Glutamatergic neuron (in vitro differentiated cells): ENCODE measurements around the gene KNDC1. TPM values are rescaled to one million over a fixed set of nuclear protein-coding genes. Genes with fewer than 3 reads are reported as not detected.

Source experiments
- DNase-seq: peaks from one replicate; pipeline ENCODE4 v3.0.0; 2022
- H3K27ac Mint-ChIP-seq: one replicate; pipeline ENCODE4 v1.8.0; 2020; ENCODE audit warnings: mild to moderate bottlenecking, mixed read lengths, inconsistent platforms; ENCODE audit not compliant: unreplicated experiment
- H3K27me3 Mint-ChIP-seq: one replicate; pipeline ENCODE4 v1.8.0; 2020; ENCODE audit warnings: mild to moderate bottlenecking, moderate library complexity, mixed read lengths, inconsistent platforms; ENCODE audit not compliant: unreplicated experiment
- H3K36me3 Mint-ChIP-seq: one replicate; pipeline ENCODE4 v1.8.0; 2020; ENCODE audit warnings: mild to moderate bottlenecking, mixed read lengths, inconsistent platforms; ENCODE audit not compliant: unreplicated experiment
- H3K4me1 Mint-ChIP-seq: one replicate; pipeline ENCODE4 v1.8.0; 2020; ENCODE audit warnings: mild to moderate bottlenecking, low read depth, mixed read lengths, inconsistent platforms; ENCODE audit not compliant: unreplicated experiment
- H3K4me3 Mint-ChIP-seq: one replicate; pipeline ENCODE4 v1.8.0; 2020; ENCODE audit warnings: mild to moderate bottlenecking, mixed read lengths, inconsistent platforms; ENCODE audit not compliant: unreplicated experiment
- H3K9me3 Mint-ChIP-seq: one replicate; pipeline ENCODE4 v1.8.0; 2020; ENCODE audit warnings: mild to moderate bottlenecking, moderate library complexity, mixed read lengths, inconsistent platforms; ENCODE audit not compliant: unreplicated experiment
- total RNA-seq: library from RNA; stranded (reverse); fragmentation: NEBNext Ultra II Directional; extraction: Animal tissue kit (Norgen Biotek cat#: 25700); gene quantifications from one replicate; pipeline ENCODE4 v1.2.1, GENCODE V29; 2021; ENCODE audit not compliant: unreplicated experiment
- TF ChIP-seq, protein P1 (sequence below): fragments of 200-600 bp; sonication (generic); IDR thresholded peaks from one replicate; pipeline ENCODE4 v1.5.0; 2021; ENCODE audit not compliant: partially characterized antibody, unreplicated experiment

Gene KNDC1
- total RNA-seq, 1 donor from 2014 or later: 7.4 TPM

DNA sequence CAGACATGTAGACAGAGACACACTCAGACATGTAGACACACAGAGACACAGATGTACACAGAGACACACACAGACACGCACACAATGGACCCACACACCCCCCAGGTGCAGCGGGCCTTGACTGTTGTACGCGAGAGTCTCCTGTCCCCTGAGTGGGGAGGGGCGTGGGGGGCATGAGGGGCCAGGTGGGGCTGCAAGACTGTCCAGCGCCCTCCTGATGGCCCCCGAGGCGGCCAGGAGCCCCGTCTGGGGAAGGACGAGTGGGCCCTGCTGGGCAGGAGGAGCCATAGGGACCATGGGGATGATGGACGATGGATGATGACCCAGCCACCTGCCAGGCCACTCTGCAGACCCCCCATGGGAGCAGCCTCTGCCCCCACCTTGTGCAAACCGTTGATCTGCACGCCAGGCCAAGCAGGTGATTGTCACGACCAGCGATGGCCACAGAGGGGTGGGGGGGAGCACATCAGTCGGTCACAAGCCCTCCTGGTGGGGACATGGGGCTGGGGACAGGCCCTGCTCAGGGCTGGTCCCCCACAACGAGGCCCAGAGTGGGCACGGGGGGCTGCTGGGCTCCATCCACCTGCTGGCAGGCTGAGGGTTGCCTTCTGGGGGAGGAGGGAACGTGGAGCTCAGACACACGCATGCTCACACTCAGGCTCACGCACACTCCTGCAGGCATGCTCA lies 89.2 kb downstream of the KNDC1 start:
- Mint-ChIP-seq H3K27me3 (peaks cover 7% of the 10 kb centered on the region), H3K27ac (no peak overlapping the region), H3K4me1 (peaks cover 5% of the 10 kb centered on the region), H3K36me3 (no peaks in the 10 kb centered on the region), H3K4me3 (no peak overlapping the region), H3K9me3 (peaks cover 4% of the 10 kb centered on the region)
- TF ChIP-seq, protein P1, sequence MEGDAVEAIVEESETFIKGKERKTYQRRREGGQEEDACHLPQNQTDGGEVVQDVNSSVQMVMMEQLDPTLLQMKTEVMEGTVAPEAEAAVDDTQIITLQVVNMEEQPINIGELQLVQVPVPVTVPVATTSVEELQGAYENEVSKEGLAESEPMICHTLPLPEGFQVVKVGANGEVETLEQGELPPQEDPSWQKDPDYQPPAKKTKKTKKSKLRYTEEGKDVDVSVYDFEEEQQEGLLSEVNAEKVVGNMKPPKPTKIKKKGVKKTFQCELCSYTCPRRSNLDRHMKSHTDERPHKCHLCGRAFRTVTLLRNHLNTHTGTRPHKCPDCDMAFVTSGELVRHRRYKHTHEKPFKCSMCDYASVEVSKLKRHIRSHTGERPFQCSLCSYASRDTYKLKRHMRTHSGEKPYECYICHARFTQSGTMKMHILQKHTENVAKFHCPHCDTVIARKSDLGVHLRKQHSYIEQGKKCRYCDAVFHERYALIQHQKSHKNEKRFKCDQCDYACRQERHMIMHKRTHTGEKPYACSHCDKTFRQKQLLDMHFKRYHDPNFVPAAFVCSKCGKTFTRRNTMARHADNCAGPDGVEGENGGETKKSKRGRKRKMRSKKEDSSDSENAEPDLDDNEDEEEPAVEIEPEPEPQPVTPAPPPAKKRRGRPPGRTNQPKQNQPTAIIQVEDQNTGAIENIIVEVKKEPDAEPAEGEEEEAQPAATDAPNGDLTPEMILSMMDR: no peak
- DNase-seq: no peak

DNA sequence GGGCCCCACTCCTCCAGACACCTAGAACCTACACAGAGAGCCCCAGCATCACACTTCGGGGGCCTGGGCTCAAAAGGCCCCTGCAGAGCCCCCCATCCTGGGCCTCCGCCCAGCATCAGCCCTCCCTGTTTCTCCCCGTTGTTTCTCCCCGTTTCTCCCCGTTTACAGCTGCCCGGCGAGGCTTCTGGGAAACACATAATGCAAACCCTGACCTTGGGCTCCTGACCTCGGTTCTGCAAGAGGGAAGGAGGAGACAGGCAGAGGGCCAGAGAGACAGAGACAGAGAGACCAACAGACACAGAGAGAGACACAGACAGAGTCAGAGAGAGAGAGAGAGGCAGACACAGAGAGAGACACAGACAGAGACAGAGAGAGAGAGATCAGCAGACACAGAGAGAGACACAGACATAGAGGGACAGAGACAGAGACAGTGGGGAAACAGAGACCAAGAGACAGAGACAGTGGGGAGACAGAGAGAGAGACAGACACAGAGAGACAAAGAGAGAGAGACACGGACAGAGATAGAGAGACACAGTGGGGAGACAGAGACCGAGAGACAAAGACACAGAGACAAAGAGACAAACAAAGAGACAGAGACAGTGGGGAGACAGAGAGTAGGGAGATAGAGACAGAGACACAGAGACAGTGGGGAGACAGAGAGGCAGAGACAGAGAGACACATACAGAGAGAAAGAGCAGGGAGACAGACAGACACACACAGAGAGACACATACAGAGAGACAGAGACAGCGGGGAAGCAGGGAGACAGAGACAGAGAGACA lies 90.1 kb downstream of the KNDC1 start:
- TF ChIP-seq, protein P1: no peak
- DNase-seq: no peak
- Mint-ChIP-seq H3K36me3 (no peaks in the 10 kb centered on the region), H3K4me3 (no peak overlapping the region), H3K4me1 (peaks cover 5% of the 10 kb centered on the region), H3K27ac (no peak overlapping the region), H3K27me3 (peaks cover 7% of the 10 kb centered on the region), H3K9me3 (peaks cover 4% of the 10 kb centered on the region)

DNA sequence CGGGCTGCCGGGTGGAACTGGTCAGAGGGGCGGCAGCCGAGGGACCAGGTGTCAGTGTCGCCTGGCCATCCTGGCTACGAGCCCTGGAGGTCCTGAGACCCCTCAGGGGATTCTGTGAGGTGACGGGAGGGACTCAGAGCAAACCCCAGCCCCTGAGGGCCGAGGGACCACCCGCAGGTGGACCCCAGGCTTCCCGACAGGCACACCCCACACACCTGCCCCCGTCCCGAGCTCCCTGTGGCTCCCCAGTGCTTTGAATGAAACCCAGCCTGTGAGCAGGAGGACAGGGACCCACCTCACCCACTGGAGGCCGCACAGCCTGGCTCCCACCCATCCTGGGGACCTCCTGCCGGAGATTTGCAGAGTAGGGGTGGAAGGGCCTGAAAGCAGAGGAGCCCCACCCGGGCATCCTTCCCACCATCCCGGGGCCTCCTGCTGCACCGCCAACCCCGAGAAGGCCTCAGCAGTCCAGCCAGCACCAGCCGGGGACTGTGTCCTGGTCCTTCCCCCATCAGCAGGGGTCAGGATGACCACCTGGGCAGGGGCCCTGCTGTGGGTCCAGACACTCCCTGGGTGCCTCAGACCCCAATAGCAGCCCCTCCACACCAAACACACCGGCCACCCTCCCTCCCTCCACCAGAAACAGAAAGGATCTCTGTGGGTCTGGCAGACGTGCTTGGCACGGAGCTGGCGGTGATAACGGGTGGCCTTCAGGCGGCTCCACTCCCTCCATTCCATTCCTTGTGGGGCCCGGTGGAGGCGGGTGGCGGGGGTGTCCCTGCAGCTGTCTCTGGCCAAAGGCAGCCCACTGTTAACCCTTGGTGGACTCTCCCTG lies 91.6 kb downstream of the KNDC1 start:
- no peak for DNase-seq
- TF ChIP-seq, protein P1: no peak
- Mint-ChIP-seq H3K9me3 (peaks cover 4% of the 10 kb centered on the region), H3K36me3 (no peaks in the 10 kb centered on the region), H3K27ac (no peak overlapping the region), H3K27me3 (peaks cover 7% of the 10 kb centered on the region), H3K4me1 (peaks cover 2% of the 10 kb centered on the region), H3K4me3 (no peak overlapping the region)

DNA sequence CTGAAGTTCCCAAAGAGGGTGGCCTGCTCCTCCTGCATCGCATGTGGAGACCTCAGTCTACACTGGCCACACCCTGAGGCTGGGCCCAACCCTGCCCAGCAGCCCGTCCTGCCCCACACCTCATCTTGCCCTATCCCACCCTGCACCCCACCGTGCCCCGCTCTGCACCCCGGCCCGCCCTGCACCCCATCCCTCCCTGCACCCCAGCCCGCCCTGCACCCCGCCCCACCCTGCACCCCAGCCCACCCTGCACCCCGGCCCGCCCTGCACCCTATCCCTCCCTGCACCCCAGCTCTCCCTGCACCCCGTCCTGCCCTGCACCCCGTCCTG lies 92.2 kb downstream of the KNDC1 start:
- no peak for DNase-seq

More for the DNA sequence above, 92.2 kb downstream of the KNDC1 start:
- Mint-ChIP-seq H3K9me3 (peaks cover 4% of the 10 kb centered on the region), H3K36me3 (no peaks in the 10 kb centered on the region), H3K4me1 (peaks cover 4% of the 10 kb centered on the region), H3K27me3 (peaks cover 7% of the 10 kb centered on the region), H3K4me3 (no peak overlapping the region), H3K27ac (no peak overlapping the region)
- TF ChIP-seq, protein P1: no peak
